ENCODE results near the gene GPATCH3. TPM values are rescaled to one million over a fixed set of nuclear protein-coding genes. Genes with fewer than 3 reads are reported as not detected.

GPATCH3 gene
- total RNA-seq, 1 donor from 2014 or later: 2.0 TPM

DNA sequence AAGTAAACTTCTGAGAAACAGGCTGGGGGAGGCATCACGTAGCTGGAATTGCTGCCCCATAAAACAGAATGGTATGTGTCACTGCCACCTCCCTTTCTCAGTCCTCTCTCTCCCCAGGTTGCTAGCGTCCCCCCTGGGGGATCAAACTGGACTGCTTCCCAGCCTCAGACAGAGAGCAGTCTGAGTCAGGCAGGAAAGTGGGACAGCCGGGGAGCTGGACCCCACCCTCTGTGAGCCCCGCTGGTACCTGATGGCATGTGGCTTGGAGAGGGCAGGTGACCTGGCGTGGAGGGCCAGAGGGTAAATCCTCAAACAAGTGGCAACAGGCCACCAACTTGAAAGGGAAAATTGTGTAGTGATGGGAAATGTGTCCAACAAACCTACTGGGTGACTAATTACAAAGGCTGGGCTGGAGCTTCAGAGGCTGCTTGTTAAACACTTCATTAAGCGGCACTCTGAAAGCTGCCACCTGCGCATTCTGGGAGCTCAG, 38.3 kb downstream of the GPATCH3 start:
- Histone ChIP-seq H3K27ac (no peak overlapping the region), H3K9me3 (no peaks in the 10 kb centered on the region), H3K36me3 (peaks cover 0 to 13% of the 10 kb centered on the region in 2 donors), H3K27me3 (no peaks in the 10 kb centered on the region), H3K4me1 (peaks cover 0 to 13% of the 10 kb centered on the region in 2 donors), H3K4me3 (no peak overlapping the region)
- no peak for DNase-seq (ENCODE audit: low spot score in 2 of 2)
- intact Hi-C loops (cut with DNase I): no loop called here
- TF ChIP-seq, protein P1, sequence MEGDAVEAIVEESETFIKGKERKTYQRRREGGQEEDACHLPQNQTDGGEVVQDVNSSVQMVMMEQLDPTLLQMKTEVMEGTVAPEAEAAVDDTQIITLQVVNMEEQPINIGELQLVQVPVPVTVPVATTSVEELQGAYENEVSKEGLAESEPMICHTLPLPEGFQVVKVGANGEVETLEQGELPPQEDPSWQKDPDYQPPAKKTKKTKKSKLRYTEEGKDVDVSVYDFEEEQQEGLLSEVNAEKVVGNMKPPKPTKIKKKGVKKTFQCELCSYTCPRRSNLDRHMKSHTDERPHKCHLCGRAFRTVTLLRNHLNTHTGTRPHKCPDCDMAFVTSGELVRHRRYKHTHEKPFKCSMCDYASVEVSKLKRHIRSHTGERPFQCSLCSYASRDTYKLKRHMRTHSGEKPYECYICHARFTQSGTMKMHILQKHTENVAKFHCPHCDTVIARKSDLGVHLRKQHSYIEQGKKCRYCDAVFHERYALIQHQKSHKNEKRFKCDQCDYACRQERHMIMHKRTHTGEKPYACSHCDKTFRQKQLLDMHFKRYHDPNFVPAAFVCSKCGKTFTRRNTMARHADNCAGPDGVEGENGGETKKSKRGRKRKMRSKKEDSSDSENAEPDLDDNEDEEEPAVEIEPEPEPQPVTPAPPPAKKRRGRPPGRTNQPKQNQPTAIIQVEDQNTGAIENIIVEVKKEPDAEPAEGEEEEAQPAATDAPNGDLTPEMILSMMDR (IDR thresholded peaks at IDR 0.05): no peak

DNA sequence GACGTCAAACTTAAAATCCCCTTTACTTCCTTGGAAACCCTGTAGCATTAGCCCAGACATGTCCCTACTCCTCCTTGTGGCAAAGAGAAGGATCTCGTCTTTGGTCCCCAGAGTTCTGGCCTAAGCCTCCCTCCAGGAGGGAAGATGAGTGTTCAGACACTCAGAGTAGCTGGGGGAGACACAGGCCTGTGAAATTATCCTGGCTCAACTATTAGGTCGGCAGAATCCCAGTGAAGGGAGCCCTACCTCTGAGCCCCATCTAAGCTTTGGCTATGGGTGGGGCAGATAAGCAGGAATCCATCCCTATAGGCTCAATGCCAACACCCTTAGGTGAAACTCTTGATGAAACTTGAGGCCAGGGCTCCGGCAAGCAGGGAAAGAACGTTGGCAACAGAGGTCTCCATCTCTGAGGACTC, 39.0 kb downstream of the GPATCH3 start:
- peaks cover 0 to 13% of the 10 kb centered on the region in 2 donors for H3K4me1 ChIP-seq
- intact Hi-C loops (cut with DNase I): no loop called here
- H3K27me3 ChIP-seq: no peaks in the 10 kb centered on the region
- H3K9me3 ChIP-seq: no peaks in the 10 kb centered on the region
- H3K36me3 ChIP-seq: peaks cover under 1 to 18% of the 10 kb centered on the region in 2 donors
- H3K27ac ChIP-seq: no peak overlapping the region
- DNase-seq (ENCODE audit: low spot score in 2 of 2): no peak
- H3K4me3 ChIP-seq: no peak overlapping the region
- TF ChIP-seq, protein P1 (IDR thresholded peaks at IDR 0.05): no peak

DNA sequence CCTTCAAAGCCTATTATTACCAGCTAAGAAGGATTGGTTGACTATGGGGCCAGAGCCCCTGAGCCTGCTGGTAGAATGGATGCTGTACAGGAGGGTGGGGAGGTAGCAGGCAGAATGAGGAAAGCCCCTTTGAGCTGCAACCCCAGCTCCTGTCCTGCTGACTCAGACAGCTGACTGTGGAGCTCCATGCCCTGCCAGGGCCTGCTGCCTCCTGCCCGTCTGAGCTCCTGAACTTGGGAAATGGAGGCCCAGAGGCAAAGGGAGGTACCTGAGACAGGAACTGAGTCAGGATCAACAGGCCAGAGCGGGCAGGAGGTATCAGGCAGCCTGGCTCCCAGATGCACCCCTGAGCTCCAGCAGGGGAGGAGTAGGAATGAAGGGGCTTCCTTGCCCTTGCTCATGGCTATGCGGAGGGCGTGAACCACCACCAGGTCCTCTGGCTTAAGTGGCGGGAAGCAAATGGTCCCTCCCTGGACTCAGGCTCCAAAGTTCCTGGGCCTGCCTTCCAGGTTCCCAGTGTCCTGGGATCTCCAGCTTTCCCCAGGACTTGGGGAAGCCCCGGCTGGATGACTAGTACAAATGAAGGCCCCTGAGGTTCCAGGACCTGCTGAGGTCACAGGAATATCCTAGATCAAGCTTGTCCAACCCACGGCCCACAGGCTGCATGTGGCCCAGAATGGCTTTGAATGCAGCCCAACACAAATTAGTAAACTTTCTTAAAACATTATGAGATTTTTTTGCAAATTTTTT, 41.2 kb downstream of the GPATCH3 start:
- TF ChIP-seq, protein P1 (IDR thresholded peaks at IDR 0.05): no peak
- no peak overlapping the region for H3K27ac ChIP-seq

DNA sequence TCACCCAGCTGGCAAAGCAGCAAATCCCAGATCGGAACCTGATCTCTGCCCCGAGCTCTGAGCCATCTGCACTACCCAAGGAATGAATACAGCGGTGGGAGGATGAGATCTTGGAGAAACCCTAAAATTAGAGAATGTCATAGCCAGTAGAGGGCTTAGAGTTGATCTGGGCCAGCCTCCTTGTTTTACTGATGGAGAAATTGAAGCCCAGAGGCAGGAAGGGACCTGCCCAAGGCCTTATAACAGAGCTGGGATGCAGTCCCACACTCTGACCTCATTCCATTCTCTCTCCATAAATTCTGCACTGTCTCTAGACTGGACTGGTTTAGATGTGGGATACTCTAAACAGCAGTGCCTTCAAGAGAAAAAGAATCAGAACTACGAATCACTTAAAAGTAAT, 42.1 kb downstream of the GPATCH3 start:
- no peak for DNase-seq (ENCODE audit: low spot score in 2 of 2)
- H3K4me3 ChIP-seq: no peak overlapping the region
- peaks cover 0 to 3% of the 10 kb centered on the region in 2 donors for H3K4me1 ChIP-seq
- intact Hi-C loops (cut with DNase I): no loop called here
- TF ChIP-seq, protein P1 (IDR thresholded peaks at IDR 0.05): no peak
- peaks cover 16 to 46% of the 10 kb centered on the region in 2 donors for H3K36me3 ChIP-seq
- H3K27ac ChIP-seq: no peak overlapping the region
- H3K9me3 ChIP-seq: no peaks in the 10 kb centered on the region
- H3K27me3 ChIP-seq: no peaks in the 10 kb centered on the region

More for the DNA sequence above, 41.2 kb downstream of the GPATCH3 start:
- H3K9me3 ChIP-seq: no peaks in the 10 kb centered on the region
- H3K4me1 ChIP-seq: peaks cover 0 to 4% of the 10 kb centered on the region in 2 donors
- no peak overlapping the region for H3K4me3 ChIP-seq
- H3K36me3 ChIP-seq: peaks cover 7 to 39% of the 10 kb centered on the region in 2 donors
- no peak for DNase-seq (ENCODE audit: low spot score in 2 of 2)
- no peaks in the 10 kb centered on the region for H3K27me3 ChIP-seq
- intact Hi-C loops (cut with DNase I): no loop called here

DNA sequence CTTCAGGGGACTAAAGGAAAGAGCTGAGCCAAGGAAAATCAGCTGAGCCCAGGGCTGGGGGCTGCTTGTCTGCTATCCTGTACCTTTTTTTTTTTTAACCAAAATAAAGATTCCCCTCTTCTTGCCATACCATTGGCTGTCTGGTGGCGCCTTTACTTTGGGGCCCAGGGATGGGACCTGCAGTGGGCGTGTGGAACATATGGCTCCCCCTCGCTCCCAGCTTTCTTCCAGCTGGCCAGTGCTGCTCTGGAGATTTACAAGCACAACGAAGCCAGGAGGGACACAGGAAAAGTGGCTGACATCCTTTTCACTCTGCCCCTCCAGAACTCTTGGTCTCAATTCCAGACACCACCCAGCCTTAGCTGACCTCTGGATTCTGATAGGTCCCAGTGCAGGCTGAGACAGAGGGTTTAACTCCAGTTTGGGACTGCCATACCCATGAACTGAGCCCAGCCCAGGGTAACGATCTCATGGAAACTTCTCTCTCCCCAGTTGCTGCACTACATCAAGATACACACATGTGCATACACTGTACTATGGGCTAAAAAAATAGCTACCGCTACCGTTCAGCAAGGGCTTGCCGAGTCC, 42.7 kb downstream of the GPATCH3 start:
- no peaks in the 10 kb centered on the region for H3K9me3 ChIP-seq

More for the DNA sequence above, 42.7 kb downstream of the GPATCH3 start:
- H3K36me3 ChIP-seq: peaks cover 20 to 48% of the 10 kb centered on the region in 2 donors
- DNase-seq (ENCODE audit: low spot score in 2 of 2): no peak
- no peak overlapping the region for H3K4me3 ChIP-seq
- peaks cover 0 to 3% of the 10 kb centered on the region in 2 donors for H3K4me1 ChIP-seq
- no peak overlapping the region for H3K27ac ChIP-seq
- no peaks in the 10 kb centered on the region for H3K27me3 ChIP-seq
- TF ChIP-seq, protein P1 (IDR thresholded peaks at IDR 0.05): no peak
- intact Hi-C loops (cut with DNase I): no loop called here

All from ascending aorta (tissue), 2 donors.